Natural killer cell (primary cell): Measurements from ENCODE around the gene FAM171A1. TPM values are rescaled to one million over a fixed set of nuclear protein-coding genes. Genes with fewer than 3 reads are reported as not detected.

ENCODE experiments used
- ATAC-seq, 3 donors: fragments of 150-1000 bp in 2 of 3; fragments of 200-7000 bp in 1 of 3; cut with Tn5 transposase; 1 replicate in 1 of 3; 2 replicates in 2 of 3; pipeline ENCODE4 v1.10.0; 2021; ENCODE audit warnings: mild to moderate bottlenecking in 2 of 3, moderate library complexity in 2 of 3
- DNase-seq, 2 donors: peaks; one replicate each; pipeline versions ENCODE4 v3.0.0 to v3.0.0-alpha.2; 2013 to 2021; ENCODE audit warnings: mixed read lengths in 1 of 2
- H3K27ac ChIP-seq: one replicate; pipeline ENCODE4 v1.5.1; 2013; ENCODE audit warnings: mild to moderate bottlenecking, low read length
- H3K27me3 ChIP-seq: one replicate; pipeline ENCODE4 v1.6.1; 2013; ENCODE audit warnings: low read length; ENCODE audit not compliant: control insufficient read depth, insufficient read depth
- H3K36me3 ChIP-seq: one replicate; pipeline ENCODE4 v1.6.1; 2013; ENCODE audit warnings: low read length; ENCODE audit not compliant: control insufficient read depth, insufficient read depth
- H3K4me1 ChIP-seq: one replicate; pipeline ENCODE4 v1.6.1; 2013; ENCODE audit warnings: low read length; ENCODE audit not compliant: control insufficient read depth, insufficient read depth
- H3K4me3 ChIP-seq: one replicate; pipeline ENCODE4 v1.5.1; 2013; ENCODE audit warnings: low read length
- H3K9me3 ChIP-seq: one replicate; pipeline ENCODE4 v1.6.1; 2013; ENCODE audit warnings: low read length; ENCODE audit not compliant: control insufficient read depth, insufficient read depth
- H3K27ac Mint-ChIP-seq, 2 donors: one replicate each; pipeline ENCODE4 v1.8.0; 2022; ENCODE audit warnings: mild to moderate bottlenecking in 2 of 2, mixed read lengths in 2 of 2, moderate library complexity in 1 of 2
- H3K27me3 Mint-ChIP-seq, 2 donors: one replicate each; pipeline ENCODE4 v1.8.0; 2022; ENCODE audit warnings: low read depth in 2 of 2, mixed read lengths in 2 of 2
- H3K36me3 Mint-ChIP-seq: one replicate; pipeline ENCODE4 v1.8.0; 2022; ENCODE audit warnings: mixed read lengths
- H3K4me1 Mint-ChIP-seq, 2 donors: one replicate each; pipeline ENCODE4 v1.8.0; 2022; ENCODE audit warnings: mixed read lengths in 2 of 2
- H3K4me3 Mint-ChIP-seq: one replicate; pipeline ENCODE4 v1.8.0; 2022; ENCODE audit warnings: mild to moderate bottlenecking, moderate library complexity, mixed read lengths
- H3K9me3 Mint-ChIP-seq, 2 donors: one replicate each; pipeline ENCODE4 v1.8.0; 2022; ENCODE audit warnings: mixed read lengths in 2 of 2
- CTCF ChIP-seq: fragments of 200-600 bp; IDR thresholded peaks from one replicate; pipeline ENCODE4 v1.8.0; 2022; ENCODE audit warnings: antibody characterized with exemption
- WGBS: methylation state at CpG from one replicate; pipeline ENCODE4 v1.1.7; 2013; ENCODE audit warnings: missing lambda C conversion rate; ENCODE audit not compliant: insufficient coverage; 5-methylcytosine and 5-hydroxymethylcytosine counted together
- intact Hi-C: fragments of 100-400 bp; cut with micrococcal nuclease; formaldehyde crosslinking; loops from one replicate; pipeline ENCODE4 v1.14.2; 2022
- total RNA-seq, 4 donors: library from RNA; stranded (reverse); fragments of 120-200 nt in 1 of 4; gene quantifications; one replicate each; pipeline versions ENCODE4 v1.2.3 to v1.2.4, GENCODE V29; 2013 to 2022

FAM171A1 gene
- total RNA-seq, 3 donors from 2014 or later (not counting 1 experiment from before 2014, with no cell fraction given), result 0.99 to 2.3 (median 1.6) TPM

GRCh38 chr10:15344256-15344875, 26.7 kb downstream of the FAM171A1 start:
- intact Hi-C loops, result no loop called here
- 93% methylated on average over 4 of the region's 4 CpGs for WGBS

GRCh38 chr10:15342970-15343369, 28.1 kb downstream of the FAM171A1 start:
- H3K27ac Mint-ChIP-seq, result no peak overlapping the region
- 83% methylated on average over 3 of the region's 3 CpGs for WGBS
- Histone ChIP-seq H3K27me3 (no peaks in the 10 kb centered on the region), H3K4me1 (no peaks in the 10 kb centered on the region), H3K27ac (no peak overlapping the region), H3K9me3 (no peaks in the 10 kb centered on the region), H3K4me3 (no peak overlapping the region), H3K36me3 (no peaks in the 10 kb centered on the region)
- H3K36me3 Mint-ChIP-seq, result no peaks in the 10 kb centered on the region
- H3K9me3 Mint-ChIP-seq, result no peaks in the 10 kb centered on the region
- intact Hi-C loops, result no loop called here
- no peak for ATAC-seq
- H3K4me1 Mint-ChIP-seq, result no peaks in the 10 kb centered on the region
- DNase-seq, result no peak
- no peak overlapping the region for H3K4me3 Mint-ChIP-seq
- TF ChIP-seq CTCF, result no peak
- peaks cover 24 to 40% of the 10 kb centered on the region in 2 donors for H3K27me3 Mint-ChIP-seq

More at GRCh38 chr10:15344256-15344875, 26.7 kb downstream of the FAM171A1 start:
- H3K4me1 Mint-ChIP-seq, result no peaks in the 10 kb centered on the region
- H3K27ac Mint-ChIP-seq, result no peak overlapping the region
- Histone ChIP-seq H3K27ac (no peak overlapping the region), H3K4me3 (no peak overlapping the region), H3K9me3 (no peaks in the 10 kb centered on the region), H3K36me3 (no peaks in the 10 kb centered on the region), H3K27me3 (no peaks in the 10 kb centered on the region), H3K4me1 (no peaks in the 10 kb centered on the region)
- TF ChIP-seq CTCF, result no peak
- H3K9me3 Mint-ChIP-seq, result no peaks in the 10 kb centered on the region
- ATAC-seq, result no peak
- no peak for DNase-seq
- H3K4me3 Mint-ChIP-seq, result no peak overlapping the region
- H3K27me3 Mint-ChIP-seq, result peaks cover 22 to 37% of the 10 kb centered on the region in 2 donors
- H3K36me3 Mint-ChIP-seq, result no peaks in the 10 kb centered on the region

DNA sequence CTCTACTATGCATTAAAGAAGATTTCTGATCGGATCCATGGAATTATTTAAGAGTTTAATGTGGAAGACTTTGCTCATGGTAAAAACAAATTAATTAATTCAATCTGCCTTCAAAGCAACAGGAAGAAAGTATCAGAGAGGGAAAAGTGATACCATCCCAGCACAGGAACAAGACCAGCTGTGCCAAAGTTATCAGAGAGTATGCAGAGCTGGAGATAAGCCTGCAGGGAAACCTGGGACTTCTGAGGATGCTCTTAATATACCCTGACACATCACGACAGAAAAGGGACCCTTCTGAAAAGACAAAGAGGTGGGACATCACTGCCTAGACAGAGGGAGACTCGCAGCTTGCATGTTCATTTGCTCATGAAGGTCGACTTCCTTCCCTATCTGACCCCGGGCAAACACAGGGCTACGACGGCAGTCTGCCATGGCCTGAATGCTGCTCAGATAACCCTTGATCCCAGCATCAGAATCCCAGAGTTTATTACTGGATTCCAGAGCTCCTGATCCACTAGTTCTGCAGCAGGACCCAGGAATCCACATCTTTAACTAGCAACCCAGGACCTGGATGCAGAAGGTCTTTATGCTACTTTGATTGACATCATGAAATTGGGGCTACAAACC, 29.5 kb downstream of the FAM171A1 start:
- no peaks in the 10 kb centered on the region for H3K27me3 ChIP-seq
- H3K4me1 ChIP-seq, result no peaks in the 10 kb centered on the region
- DNase-seq, result no peak
- H3K4me3 ChIP-seq, result no peak overlapping the region
- Mint-ChIP-seq H3K9me3 (no peaks in the 10 kb centered on the region), H3K27ac (no peak overlapping the region), H3K4me1 (no peaks in the 10 kb centered on the region), H3K27me3 (peaks cover 26 to 48% of the 10 kb centered on the region in 2 donors), H3K36me3 (no peaks in the 10 kb centered on the region), H3K4me3 (no peak overlapping the region)
- intact Hi-C loops, result no loop called here
- no peak for TF ChIP-seq CTCF
- no peaks in the 10 kb centered on the region for H3K9me3 ChIP-seq
- no peaks in the 10 kb centered on the region for H3K36me3 ChIP-seq
- no peak overlapping the region for H3K27ac ChIP-seq
- ATAC-seq, result no peak
- WGBS, result 60% methylated on average over 6 of the region's 7 CpGs
